Colonic mucosa (tissue), 4 donors: ENCODE results near the gene CERS3. TPM values are rescaled to one million over a fixed set of nuclear protein-coding genes. Genes with fewer than 3 reads are reported as not detected.

Experiments
- DNase-seq: peaks from one replicate; pipeline ENCODE4 v3.0.0-alpha.2; 2020
- H3K27ac ChIP-seq: fragments of 200-600 bp; one replicate; pipeline ENCODE4 v1.8.0; 2021
- H3K27me3 ChIP-seq: fragments of 200-600 bp; one replicate; pipeline ENCODE4 v1.8.0; 2021
- H3K36me3 ChIP-seq: fragments of 200-600 bp; one replicate; pipeline ENCODE4 v1.8.0; 2021
- H3K4me1 ChIP-seq: fragments of 200-600 bp; one replicate; pipeline ENCODE4 v1.8.0; 2021; ENCODE audit warnings: mild to moderate bottlenecking
- H3K4me3 ChIP-seq: fragments of 200-600 bp; one replicate; pipeline ENCODE4 v1.8.0; 2021
- H3K9ac ChIP-seq, 2 donors: one replicate each; pipeline ENCODE4 v1.7.0; 2013; ENCODE audit warnings: control low read depth in 2 of 2, low read depth in 2 of 2, low read length in 2 of 2
- H3K9me3 ChIP-seq: fragments of 200-600 bp; one replicate; pipeline ENCODE4 v1.8.0; 2021
- CTCF ChIP-seq: fragments of 200-600 bp; IDR thresholded peaks from one replicate; pipeline ENCODE4 v1.8.0; 2022; ENCODE audit warnings: antibody characterized with exemption, mild to moderate bottlenecking
- intact Hi-C: fragments of 100-400 bp; cut with DNase I; formaldehyde crosslinking; loops from one replicate; pipeline ENCODE4 v1.14.1; 2022
- total RNA-seq, 2 donors: library from RNA; stranded (reverse); fragmentation: NEBNext Ultra II Directional in 1 of 2; extraction: Animal tissue kit (Norgen Biotek cat#: 25700) in 1 of 2; gene quantifications; one replicate each; pipeline ENCODE4 v1.2.1, GENCODE V29; 2021
- donor health status: healthy.
- donor health status: DM: no; HTN: no; CAD: no.
- donor health status: DM: no; HTN: no; CAD: no.

Gene CERS3
- total RNA-seq, 2 donors from 2014 or later, result 0.12 TPM; not detected in 1

DNA sequence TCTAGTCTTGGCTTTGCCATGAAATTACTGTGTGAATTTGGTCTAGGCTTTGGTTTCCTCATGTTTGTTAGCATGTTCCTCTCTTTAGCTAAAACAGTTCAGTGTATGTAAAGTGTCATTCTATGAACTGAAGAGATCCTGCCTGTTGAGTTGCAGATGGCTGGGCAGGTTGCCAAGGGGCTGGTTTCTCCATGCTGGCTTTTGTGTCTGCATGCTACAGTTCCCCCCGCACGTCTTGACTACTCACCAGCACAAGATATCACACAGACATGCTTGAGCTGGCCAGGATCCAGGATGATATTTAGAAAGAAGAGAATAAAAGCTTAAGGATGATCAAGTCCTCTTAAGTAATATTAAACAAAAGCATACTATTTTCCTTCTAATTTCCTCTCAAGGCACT, 90.2 kb downstream of the CERS3 start:
- Histone ChIP-seq H3K36me3 (no peaks in the 10 kb centered on the region), H3K4me1 (no peaks in the 10 kb centered on the region), H3K9me3 (no peaks in the 10 kb centered on the region), H3K27ac (no peak overlapping the region), H3K9ac (no peak overlapping the region), H3K4me3 (no peak overlapping the region), H3K27me3 (no peaks in the 10 kb centered on the region)
- intact Hi-C loops, result no loop called here
- no peak for TF ChIP-seq CTCF
- peak; percentile 49 for DNase-seq

DNA sequence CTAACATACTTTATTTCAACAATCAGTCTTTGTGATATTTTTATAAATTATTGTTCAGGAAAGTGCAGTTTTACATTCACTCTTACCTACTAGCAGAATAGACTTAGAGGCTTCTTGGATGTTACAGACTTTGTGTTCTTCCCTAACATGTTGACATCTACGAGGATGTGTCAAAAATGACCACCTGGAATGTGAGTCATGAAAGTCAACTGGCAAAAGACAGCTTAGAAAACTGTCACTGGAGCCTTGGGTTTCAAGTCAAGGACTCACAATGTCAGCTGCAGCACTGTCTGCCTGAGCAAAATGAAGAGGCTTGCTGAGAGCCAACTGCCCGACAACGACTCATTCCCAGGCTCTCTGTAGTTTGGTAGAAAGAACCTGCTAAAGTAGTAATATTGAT, 91.5 kb downstream of the CERS3 start:
- H3K4me3 ChIP-seq, result no peak overlapping the region
- H3K9me3 ChIP-seq, result no peaks in the 10 kb centered on the region
- intact Hi-C loops, result no loop called here
- TF ChIP-seq CTCF, result no peak
- DNase-seq, result no peak
- H3K27ac ChIP-seq, result no peak overlapping the region
- H3K27me3 ChIP-seq, result no peaks in the 10 kb centered on the region
- H3K36me3 ChIP-seq, result no peaks in the 10 kb centered on the region
- H3K4me1 ChIP-seq, result no peaks in the 10 kb centered on the region
- H3K9ac ChIP-seq, result no peak overlapping the region

GRCh38 chr15:100434561-100434960, 94.2 kb downstream of the CERS3 start:
- intact Hi-C loops, result no loop called here
- Histone ChIP-seq H3K4me3 (no peak overlapping the region), H3K9me3 (no peaks in the 10 kb centered on the region), H3K27ac (no peak overlapping the region), H3K9ac (no peak overlapping the region), H3K4me1 (no peaks in the 10 kb centered on the region), H3K36me3 (no peaks in the 10 kb centered on the region), H3K27me3 (no peaks in the 10 kb centered on the region)
- TF ChIP-seq CTCF, result no peak
- no peak for DNase-seq

GRCh38 chr15:100434038-100434437, 94.7 kb downstream of the CERS3 start:
- intact Hi-C loops, result no loop called here
- DNase-seq, result no peak

DNA sequence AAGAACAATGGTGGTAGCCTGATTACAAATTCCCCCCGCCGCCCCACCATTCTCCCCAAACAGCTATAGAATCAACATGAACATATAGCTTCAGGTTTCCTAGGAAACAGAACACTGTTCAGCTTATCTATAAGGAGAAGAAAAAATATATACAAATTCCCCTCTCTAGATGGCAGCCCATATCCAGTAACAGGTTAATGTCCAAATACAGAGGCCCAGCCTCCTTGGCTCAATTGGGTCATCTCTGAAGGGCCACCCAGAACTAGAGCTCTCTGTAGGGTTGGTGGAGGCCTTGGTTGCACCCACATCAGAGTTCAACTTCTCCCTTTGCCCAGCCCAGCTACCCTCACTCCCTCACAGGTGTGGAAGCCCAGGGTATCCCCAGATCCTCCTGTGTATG, 95.4 kb downstream of the CERS3 start:
- Histone ChIP-seq H3K9me3 (no peaks in the 10 kb centered on the region), H3K9ac (no peak overlapping the region), H3K36me3 (no peaks in the 10 kb centered on the region), H3K4me3 (no peak overlapping the region), H3K4me1 (no peaks in the 10 kb centered on the region), H3K27ac (no peak overlapping the region), H3K27me3 (no peaks in the 10 kb centered on the region)
- TF ChIP-seq CTCF, result no peak
- intact Hi-C loops, result no loop called here
- DNase-seq, result no peak

More at GRCh38 chr15:100434038-100434437, 94.7 kb downstream of the CERS3 start:
- no peaks in the 10 kb centered on the region for H3K9me3 ChIP-seq
- H3K27me3 ChIP-seq, result no peaks in the 10 kb centered on the region
- H3K9ac ChIP-seq, result no peak overlapping the region
- H3K4me3 ChIP-seq, result no peak overlapping the region
- no peaks in the 10 kb centered on the region for H3K36me3 ChIP-seq
- H3K4me1 ChIP-seq, result no peaks in the 10 kb centered on the region
- TF ChIP-seq CTCF, result no peak
- H3K27ac ChIP-seq, result no peak overlapping the region

- Histone ChIP-seq H3K4me1 (no peaks in the 10 kb centered on the region), H3K27ac (no peak overlapping the region), H3K27me3 (no peaks in the 10 kb centered on the region), H3K9me3 (no peaks in the 10 kb centered on the region), H3K9ac (no peak overlapping the region), H3K36me3 (no peaks in the 10 kb centered on the region), H3K4me3 (no peak overlapping the region)
- intact Hi-C loops, result no loop called here
- DNase-seq, result no peak
- TF ChIP-seq CTCF, result no peak
Measured at GRCh38 chr15:100430411-100430810, 98.3 kb downstream of the CERS3 start.
